ENCODE measurements around the gene LARP6.

DNA sequence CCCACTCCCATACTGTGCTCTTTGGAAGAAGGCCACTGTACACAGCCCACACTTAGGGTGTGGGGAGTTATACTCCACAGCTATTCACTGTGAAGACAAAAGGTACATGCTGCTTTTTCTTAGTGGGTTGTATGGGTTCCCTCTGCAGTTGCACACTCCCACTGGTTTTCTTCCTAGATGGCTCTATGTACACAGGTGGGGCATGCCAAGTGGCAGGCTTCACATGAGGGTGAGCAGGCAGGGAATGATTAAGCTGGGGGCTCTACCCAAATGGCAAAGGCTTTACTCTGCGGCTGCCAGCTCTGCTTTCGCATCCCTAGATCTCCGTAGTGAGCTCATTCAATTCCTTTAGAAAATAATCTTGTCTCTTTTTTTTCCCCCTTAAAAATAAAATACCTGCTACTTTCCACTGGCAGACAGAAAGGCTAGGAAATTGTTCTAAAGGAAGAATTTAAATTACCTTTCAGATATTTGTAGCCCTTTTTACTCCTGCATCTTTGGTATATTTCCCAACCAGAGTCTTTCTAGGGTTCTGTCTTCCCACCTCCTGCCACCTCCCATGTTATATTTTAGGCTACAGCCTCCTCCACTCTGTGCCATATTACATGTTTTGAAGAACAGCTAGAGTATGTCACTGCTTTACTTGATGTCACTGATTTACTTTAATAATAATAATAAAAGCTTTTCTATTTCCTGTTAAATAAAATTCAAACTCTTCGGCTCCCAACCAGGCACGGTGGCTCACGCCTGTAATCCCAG is 8.2 kb downstream of the LARP6 start:
- TF ChIP-seq, protein P1, sequence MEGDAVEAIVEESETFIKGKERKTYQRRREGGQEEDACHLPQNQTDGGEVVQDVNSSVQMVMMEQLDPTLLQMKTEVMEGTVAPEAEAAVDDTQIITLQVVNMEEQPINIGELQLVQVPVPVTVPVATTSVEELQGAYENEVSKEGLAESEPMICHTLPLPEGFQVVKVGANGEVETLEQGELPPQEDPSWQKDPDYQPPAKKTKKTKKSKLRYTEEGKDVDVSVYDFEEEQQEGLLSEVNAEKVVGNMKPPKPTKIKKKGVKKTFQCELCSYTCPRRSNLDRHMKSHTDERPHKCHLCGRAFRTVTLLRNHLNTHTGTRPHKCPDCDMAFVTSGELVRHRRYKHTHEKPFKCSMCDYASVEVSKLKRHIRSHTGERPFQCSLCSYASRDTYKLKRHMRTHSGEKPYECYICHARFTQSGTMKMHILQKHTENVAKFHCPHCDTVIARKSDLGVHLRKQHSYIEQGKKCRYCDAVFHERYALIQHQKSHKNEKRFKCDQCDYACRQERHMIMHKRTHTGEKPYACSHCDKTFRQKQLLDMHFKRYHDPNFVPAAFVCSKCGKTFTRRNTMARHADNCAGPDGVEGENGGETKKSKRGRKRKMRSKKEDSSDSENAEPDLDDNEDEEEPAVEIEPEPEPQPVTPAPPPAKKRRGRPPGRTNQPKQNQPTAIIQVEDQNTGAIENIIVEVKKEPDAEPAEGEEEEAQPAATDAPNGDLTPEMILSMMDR (IDR thresholded peaks at IDR 0.05): no peak
- no peak for TF ChIP-seq POLR2A (IDR thresholded peaks at IDR 0.05)

All from body of pancreas (tissue), 4 donors.